Fibroblast of lung (primary cell): ENCODE measurements around the gene SORBS1.

Source experiments
- CTCF ChIP-seq, 2 donors: IDR thresholded peaks in 1 of 2; conservative IDR thresholded peaks in 1 of 2; 1 replicate in 1 of 2; 2 replicates in 1 of 2; pipeline ENCODE4 v1.5.1; 2011 to 2012; ENCODE audit warnings: low read length in 2 of 2, control low read depth in 1 of 2, inconsistent platforms in 1 of 2, low read depth in 1 of 2, mild to moderate bottlenecking in 1 of 2
- EZH2 ChIP-seq: IDR thresholded peaks from 2 replicates; pipeline ENCODE4 v1.5.1; 2012; ENCODE audit warnings: low read length, control low read depth, mild to moderate bottlenecking; ENCODE audit errors: missing control alignments

- no peak for TF ChIP-seq CTCF (conservative IDR thresholded peaks at IDR 0.05 in 1 of 2, IDR thresholded peaks at IDR 0.05 in 1 of 2; ENCODE audit: low read depth in 1 of 2, low read length in 2 of 2)
- TF ChIP-seq EZH2, result no peak
Observed at GRCh38 chr10:95559896-95560277, 1.3 kb downstream of the SORBS1 start.
